Renal cortex interstitium (tissue), 11 donors: ENCODE data around the gene F12. TPM values are rescaled to one million over a fixed set of nuclear protein-coding genes. Genes with fewer than 3 reads are reported as not detected.

Experiments used
- DNase-seq, 11 donors: peaks; one replicate each; pipeline ENCODE4 v3.0.0-alpha.2; 2013; ENCODE audit warnings: low read depth in 9 of 11, low spot score in 4 of 11; ENCODE audit errors: extremely low read depth in 1 of 11
- polyA plus RNA-seq, 3 donors: library from polyadenylated mRNA; unstranded; fragments of 120-200 nt; gene quantifications; one replicate each; pipeline ENCODE4 v1.2.1, GENCODE V29; 2013; ENCODE audit not compliant: insufficient read length in 3 of 3

F12 gene
- polyA plus RNA-seq, 3 donors: 9.1 to 25.2 (median 10.2) TPM

GRCh38 chr5:177448244-177448950 lies 39.0 kb upstream of the F12 start:
- DNase-seq: no peak

- DNase-seq: no peak
Observed at GRCh38 chr5:177447611-177448243, 38.4 kb upstream of the F12 start.

- DNase-seq: peak in 4 of 11 donors; percentile 61 to 66 (median 64)
Observed at GRCh38 chr5:177447066-177447610, 37.8 kb upstream of the F12 start.

GRCh38 chr5:177446200-177447065 lies 37.1 kb upstream of the F12 start, which contains the start of gene PRR7:
PRR7 (plus strand) TSS chr5:177446814; CDS start chr5:177455068, 8,254 bp downstream.
- peak in 4 of 11 donors; percentile 51 to 67 (median 62) for DNase-seq

- no peak for DNase-seq
Observed at GRCh38 chr5:177445917-177446199, 36.5 kb upstream of the F12 start.

GRCh38 chr5:177445052-177445916 lies 35.9 kb upstream of the F12 start:
- DNase-seq: no peak

GRCh38 chr5:177444106-177445051 lies 35.0 kb upstream of the F12 start:
- no peak for DNase-seq

- DNase-seq: no peak
Observed at GRCh38 chr5:177443144-177443983, 34.0 kb upstream of the F12 start.

GRCh38 chr5:177442066-177442826 lies 32.9 kb upstream of the F12 start:
- DNase-seq: no peak

GRCh38 chr5:177440990-177441780 lies 31.8 kb upstream of the F12 start:
- no peak for DNase-seq

- no peak for DNase-seq
Observed at GRCh38 chr5:177440211-177440989, 31.0 kb upstream of the F12 start.

GRCh38 chr5:177439518-177440053 lies 30.2 kb upstream of the F12 start:
- no peak for DNase-seq

- DNase-seq: no peak
Observed at GRCh38 chr5:177438468-177438867, 29.1 kb upstream of the F12 start.

- DNase-seq: no peak
Observed at GRCh38 chr5:177437623-177438022, 28.3 kb upstream of the F12 start.
